NCI-H226 (cell line): ENCODE data around the gene ANKRD10.
A peak's percentile ranks its signal among the peaks of the same experiment; 100 is the strongest.

Source experiments
- DNase-seq: peaks from one replicate; pipeline ENCODE4 v3.0.0-alpha.2; 2015

ANKRD10 gene

DNA sequence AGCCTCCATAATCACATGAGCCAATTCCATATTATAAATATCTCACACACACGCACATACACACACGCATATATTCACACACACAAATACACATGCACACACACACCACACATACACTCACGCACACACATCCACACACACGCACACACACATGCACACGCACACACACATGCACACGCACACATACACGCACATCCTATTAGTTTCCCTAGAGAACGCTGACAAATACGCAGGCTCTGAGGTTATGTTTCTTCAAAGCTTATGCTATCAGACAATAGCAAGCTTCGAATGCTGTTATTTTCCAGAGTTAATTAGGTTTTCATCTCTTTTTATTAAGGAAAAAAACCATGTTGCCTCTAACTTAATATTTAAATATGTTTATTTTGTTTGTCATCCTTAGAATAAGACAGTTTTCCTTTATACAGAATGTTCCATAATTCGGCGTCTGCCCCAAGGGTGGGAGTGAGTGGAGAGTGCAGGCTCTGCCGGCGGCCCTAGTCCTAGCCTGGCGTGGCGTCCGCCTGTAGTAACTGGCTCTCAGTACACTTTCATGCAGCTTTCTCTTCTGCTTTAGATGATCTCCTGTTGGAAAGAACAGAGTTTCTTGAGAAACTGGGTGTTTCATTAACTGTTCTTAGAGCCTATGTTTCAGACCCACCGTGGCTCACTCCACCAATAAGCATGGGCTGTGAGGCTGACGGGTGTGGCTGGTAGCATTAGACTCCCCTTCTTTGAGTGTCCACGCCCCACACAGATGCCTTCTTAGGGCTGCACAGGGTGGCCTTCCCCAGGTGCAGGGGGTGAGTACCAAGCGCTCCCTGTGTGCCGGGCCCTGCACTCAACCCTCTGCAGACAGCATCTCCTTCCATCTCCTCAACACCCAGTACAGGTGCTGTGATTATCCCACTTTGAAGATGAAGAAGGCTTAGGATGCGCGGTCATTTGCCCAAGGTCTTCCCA is 30.4 kb upstream of the ANKRD10 start:
- no peak for DNase-seq

DNA sequence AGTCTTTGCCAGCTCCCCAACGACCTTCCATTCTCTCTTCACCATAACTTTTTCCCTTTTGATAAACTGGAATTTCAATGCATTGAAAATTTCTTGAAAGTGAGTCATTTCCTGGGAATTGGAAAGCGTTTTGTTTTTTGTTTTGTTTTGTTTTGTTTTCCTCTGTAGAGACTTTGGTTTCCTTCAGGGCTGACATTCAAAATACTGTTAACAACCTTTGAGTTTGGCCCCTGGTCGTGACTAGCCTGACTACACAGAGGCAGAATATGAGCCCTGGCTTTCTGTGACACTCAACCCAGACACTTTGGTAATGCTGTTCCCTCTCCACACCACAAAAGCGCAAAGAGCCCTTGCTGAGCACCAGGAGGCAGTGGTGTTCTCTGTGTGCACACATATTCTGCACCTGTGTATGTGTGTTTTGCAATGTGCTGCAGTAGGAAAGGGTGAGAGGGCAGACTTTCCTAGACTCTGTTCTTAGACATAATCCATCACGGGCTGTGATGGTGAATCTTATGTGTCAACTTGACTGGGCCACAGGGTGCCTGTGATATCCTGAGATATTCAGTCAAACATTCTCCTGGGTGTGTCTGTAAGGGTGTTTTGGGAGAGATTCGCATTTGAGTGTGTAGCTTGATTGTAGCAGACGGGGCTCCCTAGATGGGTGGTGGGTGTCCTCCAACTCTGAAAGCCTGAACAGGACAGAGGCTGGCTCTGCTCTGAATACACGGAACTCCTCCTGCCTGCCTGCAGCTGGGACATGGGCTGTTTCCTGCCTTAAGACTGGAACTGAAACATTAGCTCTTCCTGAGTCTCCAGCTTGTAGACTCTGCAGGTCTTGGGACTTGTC is 29.5 kb upstream of the ANKRD10 start:
- DNase-seq, result peak; percentile 41

DNA sequence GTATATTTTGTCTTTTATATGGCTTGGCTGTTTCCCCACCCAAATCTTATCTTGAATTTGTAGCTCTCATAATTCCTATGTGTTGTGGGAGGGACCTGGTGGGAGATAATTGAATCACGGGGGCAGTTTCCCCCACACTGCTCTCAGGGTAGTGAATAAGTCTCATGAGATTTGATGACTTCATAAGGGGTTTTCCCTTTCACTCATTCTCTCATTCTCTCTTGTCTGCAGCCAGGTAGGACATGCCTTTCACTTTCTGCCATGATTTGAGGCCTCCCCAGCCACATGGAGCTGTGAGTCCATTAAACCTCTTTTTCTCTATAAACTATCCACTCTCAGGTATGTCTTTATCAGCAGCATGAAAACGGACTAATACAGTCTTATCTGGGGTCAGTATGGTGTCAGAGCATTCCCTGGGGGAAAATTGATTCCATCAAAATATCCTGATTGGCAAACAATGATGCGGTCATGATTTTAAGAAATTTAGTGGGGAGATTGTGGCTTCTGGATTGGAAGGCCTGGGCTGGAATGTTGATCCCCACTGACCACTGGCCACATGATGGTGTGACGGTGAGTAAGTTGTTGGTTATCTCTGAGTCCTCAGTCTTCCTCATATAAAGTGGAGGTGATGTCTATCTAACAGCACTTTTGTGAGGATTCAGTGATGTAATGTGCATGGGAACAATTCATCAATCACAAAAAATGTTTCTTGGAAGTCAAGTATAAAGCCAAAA is 27.5 kb upstream of the ANKRD10 start:
- peak; percentile 89 for DNase-seq

DNA sequence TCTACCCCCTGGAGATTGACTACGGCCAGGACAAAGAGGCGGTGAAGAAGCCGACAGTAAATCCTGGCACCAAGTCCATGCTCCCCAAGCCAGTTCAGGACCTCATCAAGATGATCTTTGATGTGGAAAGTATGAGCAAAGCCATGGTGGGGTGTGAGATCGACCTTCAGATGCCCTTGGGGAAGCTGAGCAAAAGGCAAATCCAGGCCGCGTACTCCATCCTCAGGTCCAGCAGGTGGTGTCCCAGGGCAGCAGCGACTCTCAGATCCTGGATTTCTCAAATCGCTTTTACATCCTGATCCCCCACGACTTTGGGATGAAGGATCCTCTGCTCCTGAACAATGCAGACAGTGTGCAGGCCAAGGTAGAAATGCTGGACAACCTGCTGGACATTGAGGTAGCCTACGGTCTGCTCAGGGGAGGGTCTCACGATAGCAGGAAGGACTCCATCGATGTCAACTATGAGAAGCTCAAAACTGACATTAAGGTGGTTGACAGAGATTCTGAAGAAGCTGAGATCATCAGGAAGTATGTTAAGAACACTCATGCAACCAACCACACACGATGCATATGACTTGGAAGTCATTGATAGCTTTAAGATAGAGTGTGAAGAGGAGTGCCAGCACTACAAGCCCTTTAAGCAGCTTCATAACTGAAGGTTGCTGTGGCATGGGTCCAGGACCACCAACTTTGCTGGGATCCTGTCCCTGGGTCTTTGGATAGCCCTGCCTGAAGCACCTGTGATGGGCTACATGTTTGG is 24.0 kb upstream of the ANKRD10 start:
- DNase-seq, result no peak

DNA sequence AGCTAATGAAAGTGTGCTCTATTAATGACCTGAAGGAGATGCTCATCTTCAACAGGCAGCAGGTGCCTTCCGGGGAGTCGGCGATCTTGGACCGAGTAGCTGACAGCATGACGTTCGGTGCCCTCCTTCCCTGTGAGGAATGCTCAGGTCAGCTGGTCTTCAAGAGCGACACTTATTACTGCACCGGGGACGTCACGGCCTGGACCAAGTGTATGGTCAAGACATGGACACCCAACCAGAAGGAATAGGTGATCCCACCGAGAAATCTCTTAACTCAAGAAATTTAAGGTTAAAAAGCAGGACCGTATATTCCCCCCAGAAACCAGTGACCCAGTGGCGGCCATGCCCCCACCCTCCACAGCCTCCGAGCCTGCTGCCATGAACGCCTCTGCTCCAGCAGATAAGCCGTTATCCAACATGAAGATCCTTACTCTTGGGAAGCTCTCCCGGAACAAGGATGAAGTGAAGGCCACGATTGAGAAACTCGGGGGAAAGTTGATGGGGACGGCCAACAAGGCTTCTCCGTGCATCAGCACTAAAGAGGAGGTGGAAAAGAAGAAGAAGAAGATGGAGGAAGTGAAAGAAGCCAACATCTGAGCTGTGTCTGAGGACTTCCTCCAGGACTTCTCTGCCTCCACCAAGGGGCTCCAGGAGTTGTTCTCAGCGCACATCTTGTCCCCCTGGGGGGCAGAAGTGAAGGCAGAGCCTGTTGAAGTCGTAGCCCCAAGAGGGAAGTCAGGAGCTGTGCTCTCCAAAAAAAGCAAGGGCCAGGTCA is 22.8 kb upstream of the ANKRD10 start:
- no peak for DNase-seq

DNA sequence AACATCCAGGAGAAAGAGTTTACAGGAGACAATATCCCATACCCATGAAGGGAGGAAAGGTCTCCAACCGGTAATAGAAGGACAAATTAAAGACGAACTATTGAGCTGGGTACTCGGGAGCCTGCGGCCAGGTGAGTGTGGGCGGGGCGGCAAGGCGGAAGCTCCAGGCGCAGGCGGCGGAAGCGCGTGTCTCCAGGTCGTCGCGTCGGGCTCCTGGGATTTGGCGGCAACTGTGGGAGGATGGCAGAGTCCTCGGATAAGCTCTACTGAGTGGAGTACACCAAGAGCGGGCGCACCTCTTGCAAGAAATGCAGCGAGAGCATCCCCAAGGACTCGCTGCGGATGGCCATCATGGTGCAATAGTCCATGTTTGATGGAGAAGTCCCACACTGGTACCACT is 21.6 kb upstream of the ANKRD10 start:
- no peak for DNase-seq

DNA sequence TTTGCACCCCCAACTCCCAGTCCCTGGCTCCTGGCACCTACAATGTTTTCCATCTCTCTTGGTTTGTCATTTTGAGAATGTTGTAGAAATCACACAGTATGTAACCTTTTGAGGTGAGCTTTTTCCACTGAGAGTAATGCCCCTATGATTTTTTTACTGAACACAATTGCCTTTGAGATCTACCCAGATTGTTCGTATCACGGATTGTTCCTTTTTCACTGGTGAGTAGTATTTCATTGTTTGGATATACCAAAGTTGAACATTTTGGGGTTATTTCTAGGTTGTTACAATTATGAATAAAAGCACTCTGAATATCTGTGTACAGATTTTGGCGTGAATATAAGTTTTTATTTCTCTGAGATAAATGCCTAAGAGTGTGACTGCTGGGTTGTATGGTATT is 17.7 kb upstream of the ANKRD10 start:
- DNase-seq, result no peak

DNA sequence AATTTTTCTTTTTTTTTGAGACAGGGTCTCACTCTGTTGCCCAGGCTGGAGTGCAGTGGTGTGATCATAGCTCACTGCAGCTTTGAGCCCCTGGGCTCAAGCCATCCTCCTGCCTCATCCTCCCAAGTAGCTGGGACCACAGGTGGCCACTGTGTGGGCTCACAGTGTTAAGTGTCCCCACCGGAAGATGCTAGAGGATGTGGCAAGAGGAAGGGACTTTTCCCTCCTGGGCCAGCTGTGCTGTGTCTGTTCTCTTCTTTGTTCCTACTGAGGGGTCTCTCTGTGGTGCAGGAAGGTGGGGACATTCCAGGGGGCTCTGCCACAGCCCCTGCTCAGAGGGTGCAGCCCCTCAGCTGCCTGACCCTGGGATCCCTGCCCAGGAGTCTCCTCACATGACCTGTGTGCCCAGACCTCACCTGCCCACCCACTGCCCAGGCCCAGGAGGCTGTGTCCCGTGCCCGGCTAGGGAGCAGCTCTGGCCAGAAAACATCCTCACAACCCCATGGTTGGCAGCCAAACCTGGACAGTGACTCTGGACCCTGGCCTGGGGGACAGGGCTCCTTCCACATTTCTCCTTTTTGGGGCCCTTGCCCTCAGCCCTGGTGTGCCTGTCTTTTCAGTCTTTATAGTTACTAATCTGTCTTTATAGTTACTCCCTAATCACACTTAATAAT is 14.4 kb upstream of the ANKRD10 start:
- DNase-seq, result no peak

DNA sequence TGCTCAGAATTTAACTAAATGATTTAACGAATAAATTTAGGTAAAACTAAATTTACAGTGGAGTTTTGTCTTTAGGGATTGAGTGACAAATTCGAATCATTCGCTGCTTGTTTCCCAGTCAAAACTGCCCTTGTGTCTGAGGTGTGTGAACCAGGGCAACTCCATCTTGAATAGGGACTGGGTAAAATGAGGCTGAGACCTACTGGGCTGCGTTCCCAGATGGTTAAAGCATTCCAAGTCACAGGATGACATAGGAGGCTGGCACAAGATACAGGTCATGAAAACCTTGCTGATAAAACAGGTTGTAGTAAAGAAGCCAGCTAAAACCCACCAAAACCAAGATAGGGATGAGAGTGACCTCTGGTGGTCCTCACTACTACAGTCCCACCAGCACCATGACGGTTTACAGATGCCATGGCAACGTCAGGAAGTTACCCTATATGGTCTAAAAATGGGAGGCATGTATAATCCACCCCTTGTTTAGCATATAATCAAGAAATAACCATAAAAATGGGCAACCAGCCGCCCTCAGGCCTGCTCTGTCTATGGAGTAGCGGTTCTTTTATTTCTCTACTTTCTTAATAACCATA is 10.2 kb upstream of the ANKRD10 start:
- no peak for DNase-seq

DNA sequence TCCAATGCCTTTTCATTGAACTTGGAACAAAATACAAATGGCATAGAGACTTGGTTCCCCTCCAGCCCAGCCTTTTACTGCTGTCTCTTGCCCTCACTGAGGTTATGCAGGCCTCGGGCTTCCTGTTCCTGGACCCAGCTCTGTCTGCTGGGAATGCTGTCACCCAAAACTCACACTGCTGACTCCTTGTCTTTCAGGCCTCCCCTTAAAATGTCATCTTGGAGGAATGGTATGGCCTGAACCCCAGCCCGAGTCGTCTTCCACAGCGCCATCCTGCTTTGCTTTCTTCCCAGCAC is 9.7 kb upstream of the ANKRD10 start:
- no peak for DNase-seq

DNA sequence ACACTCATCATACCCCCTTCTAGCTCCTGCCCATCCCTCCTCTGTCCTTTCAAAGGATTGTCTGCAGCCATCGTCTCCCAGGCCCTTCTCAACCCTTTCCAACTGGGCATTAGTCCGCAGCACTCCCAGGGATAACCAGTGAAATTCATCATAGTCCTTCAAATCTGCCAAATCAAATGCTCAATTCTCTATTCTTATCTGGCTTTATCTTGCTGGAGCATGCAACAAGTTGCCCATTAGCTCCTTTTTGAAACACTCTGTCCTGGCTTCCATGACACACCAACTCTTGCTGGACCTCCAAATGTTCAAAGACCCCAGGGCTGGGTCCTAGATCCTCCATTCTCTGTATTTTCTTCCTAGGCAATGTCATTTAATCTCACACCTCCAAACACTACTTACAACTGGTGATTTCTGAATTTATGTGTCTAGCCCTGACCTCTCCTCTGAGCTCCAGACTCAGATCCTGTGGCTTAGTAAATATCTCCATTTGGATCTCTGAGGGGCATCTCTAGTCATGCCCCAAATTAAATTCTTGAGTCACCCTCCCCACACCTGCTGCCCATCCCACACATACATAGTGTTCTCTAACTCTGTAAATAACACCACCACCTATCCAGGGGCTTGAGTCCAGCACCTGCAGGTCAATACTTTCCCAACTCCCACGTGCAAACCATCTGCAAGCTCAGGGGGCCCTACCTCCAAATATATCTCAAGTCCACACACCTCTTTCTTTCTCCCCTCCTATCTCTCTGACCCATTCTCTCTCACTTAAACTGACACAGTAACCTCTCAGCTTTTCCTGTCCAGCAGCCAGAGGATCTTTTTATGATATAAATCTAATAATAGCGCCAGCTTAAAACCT is 9.1 kb upstream of the ANKRD10 start:
- no peak for DNase-seq

DNA sequence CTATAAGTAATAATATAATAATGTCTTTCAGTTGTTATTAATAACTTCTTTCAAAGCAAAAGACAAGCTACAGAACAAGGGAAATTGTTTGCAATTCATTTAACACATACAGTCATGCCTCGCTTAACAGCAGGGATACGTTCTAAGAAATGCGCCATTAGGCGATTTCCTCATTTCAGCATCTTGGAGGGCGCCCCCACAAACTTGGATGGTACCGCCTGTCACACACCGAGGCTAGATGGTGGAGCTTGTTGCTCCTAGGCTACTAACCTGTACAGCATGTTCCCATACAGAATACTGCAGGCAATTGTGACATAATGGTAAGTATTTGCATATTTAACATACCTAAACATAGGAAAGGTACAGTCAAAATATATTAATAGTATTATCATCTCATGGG is 8.2 kb upstream of the ANKRD10 start:
- no peak for DNase-seq

DNA sequence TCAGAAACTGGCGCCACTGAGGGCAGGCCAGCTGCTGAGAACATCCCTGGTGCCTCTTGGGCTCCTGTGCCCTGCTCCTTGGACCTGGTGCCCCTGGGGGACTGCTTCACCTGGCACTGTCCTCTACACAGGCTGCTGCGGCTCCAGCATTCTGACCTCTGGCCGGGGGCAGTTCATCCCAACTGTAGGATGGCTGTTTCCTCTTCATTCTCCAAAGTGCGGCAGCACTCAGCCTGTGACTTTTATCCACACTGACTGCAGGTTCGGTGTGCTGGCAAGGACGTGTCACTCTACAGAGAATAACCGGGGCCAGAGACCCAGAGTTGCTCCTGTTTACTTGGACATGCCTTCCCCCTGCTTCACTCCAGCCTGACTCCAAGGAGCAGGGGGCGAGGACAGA is 7.6 kb upstream of the ANKRD10 start:
- DNase-seq, result no peak

DNA sequence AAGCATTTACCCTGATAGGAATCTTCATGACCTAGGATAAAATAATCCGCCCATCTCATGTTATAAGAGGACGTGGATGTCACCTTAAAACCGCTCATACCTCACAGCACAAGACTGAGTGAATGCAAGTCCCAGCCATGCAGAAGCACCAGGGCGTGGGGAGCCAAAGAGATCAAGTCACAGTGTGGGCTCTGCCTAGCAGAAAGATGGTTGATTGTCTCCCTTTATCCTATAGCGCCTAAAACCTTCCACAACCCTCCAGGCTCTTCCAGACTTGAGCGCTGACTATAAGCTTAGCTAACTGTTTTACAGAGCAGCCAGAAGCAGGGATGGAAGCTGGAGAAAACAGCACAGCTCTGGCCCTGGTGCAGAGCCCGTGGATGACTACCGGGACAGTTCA is 6.8 kb upstream of the ANKRD10 start:
- DNase-seq, result no peak

DNA sequence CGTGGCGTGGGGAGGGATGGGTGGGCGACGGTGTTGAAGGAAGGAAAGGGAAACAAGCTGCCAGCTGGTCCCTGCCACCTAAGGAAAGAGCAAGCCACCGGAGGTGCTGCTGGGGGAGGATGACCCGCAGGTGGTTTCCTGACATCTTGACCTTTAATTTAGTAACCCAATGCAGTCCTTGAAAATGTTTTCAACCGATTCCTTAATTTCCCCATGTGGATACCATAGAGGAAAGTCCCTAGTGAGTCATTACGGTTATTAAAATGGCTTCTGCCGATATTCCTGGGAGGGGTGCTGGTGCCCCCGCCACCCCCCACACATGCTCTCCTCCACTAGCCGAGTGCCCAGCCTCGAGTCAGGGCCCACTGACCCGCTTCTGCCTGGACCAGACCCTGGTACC is 6.3 kb upstream of the ANKRD10 start:
- DNase-seq, result no peak

DNA sequence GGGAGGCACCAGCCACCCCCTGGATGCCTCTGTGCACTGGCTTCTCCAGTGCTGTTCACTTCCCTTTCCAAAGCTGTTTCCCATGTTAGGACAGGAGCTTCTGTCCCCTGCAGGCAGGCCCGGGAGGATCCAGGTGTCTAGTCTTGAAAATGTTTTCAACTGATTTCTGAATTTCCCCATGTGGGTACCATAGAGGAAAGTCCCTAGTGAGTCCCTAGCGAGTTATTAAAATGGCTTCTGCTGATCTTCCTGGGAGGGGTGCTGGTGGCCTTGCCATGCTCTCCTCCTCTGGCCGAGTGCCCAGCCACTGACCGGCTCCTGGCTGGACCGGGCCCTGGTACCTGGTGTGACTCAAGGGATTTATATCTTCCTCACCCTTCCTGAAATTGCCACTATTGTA is 5.2 kb upstream of the ANKRD10 start:
- no peak for DNase-seq

DNA sequence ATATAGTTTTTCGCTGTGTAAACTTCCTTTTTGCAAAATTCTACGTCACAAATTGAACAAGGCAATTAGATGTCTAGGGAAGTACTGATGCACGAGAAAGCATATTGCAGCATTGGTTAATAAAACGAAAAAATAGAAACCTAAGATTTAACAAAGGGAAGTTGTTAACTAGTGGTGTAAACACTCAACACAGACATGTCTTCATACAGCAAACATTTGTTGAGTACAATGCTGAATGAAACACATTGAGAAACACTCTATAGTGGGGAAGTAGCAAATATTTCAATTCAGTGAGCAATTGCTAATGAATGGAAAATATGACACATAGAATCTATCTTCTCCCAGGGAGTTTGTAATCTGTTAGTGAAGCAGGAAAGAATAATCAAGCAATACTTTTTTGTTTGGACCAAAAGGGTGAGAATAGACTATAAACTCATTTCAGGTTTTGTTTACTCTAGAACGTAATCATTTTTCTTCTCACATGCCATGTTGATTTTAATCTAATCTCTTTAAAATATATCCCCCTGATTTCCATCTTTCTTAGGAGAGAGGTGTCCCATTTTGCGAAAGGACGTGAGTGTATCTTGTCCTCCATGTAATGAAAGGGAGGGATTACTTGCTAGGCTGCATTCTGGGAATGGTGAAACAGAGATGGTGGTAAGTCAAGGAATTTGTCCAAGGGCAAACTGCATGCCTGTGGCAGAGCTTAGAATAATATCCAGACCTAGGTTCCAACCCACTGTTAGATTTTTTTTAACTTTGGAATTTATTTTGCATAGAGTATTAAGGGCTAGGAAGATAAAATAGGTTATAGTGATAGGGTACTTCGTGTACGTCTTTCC is 1.7 kb upstream of the ANKRD10 start:
- peak; percentile 67 for DNase-seq

DNA sequence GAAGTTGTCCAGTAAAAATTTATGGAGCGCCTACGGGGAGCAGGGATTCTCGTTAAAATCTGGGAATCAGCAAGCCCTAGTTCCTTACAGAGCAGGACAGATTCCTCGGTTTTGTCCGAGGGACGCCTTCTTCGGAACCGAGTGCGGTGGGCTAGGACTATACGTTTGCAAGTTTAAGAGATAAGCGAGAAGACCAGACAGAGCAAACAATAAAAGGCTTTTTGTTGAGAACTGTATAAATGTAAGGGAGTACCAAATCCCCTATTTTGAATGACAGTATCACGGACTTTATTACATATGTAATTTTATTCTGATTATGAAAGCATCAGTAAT is 971 bp upstream of the ANKRD10 start:
- no peak for DNase-seq
